HL-60 (cell line): ENCODE data around the gene EDNRA.

Source experiments
- DNase-seq, 2 experiments: peaks; one replicate each; pipeline ENCODE4 v3.0.0-alpha.2; 2010 to 2020; ENCODE audit warnings: low read depth in 1 of 2, low spot score in 1 of 2
- H3K27ac ChIP-seq: fragments of 250-450 bp; sonication (Bioruptor Pico); replicated peaks from 2 replicates; pipeline ENCODE4 v1.5.1; 2020; ENCODE audit warnings: mild to moderate bottlenecking, moderate library complexity
- H3K27me3 ChIP-seq: fragments of 250-450 bp; sonication (Bioruptor Pico); 2 replicates; pipeline ENCODE4 v1.5.1; 2021; ENCODE audit warnings: mild to moderate bottlenecking, moderate library complexity; ENCODE audit not compliant: insufficient read depth, poor library complexity, severe bottlenecking
- H3K4me3 ChIP-seq: replicated peaks from 2 replicates; pipeline ENCODE4 v1.5.1; 2011; ENCODE audit warnings: mild to moderate bottlenecking, control low read depth, low read length; ENCODE audit not compliant: insufficient read depth
- CTCF ChIP-seq: IDR thresholded peaks from one replicate; pipeline ENCODE4 v1.5.1; 2011; ENCODE audit warnings: low read length, control low read depth, inconsistent platforms; ENCODE audit not compliant: insufficient read depth
- GABPA ChIP-seq: IDR thresholded peaks from 2 replicates; pipeline ENCODE4 v1.6.1; 2012; ENCODE audit warnings: low read depth
- POLR2AphosphoS5 ChIP-seq: IDR thresholded peaks from 2 replicates; pipeline ENCODE4 v1.6.1; 2012; ENCODE audit warnings: low read depth
- REST ChIP-seq: IDR thresholded peaks from 2 replicates; pipeline ENCODE4 v1.6.1; 2012; ENCODE audit warnings: low read depth; ENCODE audit not compliant: insufficient replicate concordance
- SPI1 ChIP-seq: IDR thresholded peaks from 2 replicates; pipeline ENCODE4 v1.6.1; 2012; ENCODE audit warnings: low read depth, mild to moderate bottlenecking, borderline replicate concordance

EDNRA gene

GRCh38 chr4:147530134-147530533 is 49.2 kb downstream of the EDNRA start:
- DNase-seq = no peak
- Histone ChIP-seq H3K4me3 (no peak overlapping the region), H3K27ac (no peak overlapping the region), H3K27me3 (peaks cover 2% of the 10 kb centered on the region)
- TF ChIP-seq REST = no peak
- TF ChIP-seq POLR2AphosphoS5 = no peak
- no peak for TF ChIP-seq SPI1
- no peak for TF ChIP-seq GABPA
- no peak for TF ChIP-seq CTCF

- TF ChIP-seq SPI1 (no peak), REST (no peak), POLR2AphosphoS5 (no peak), GABPA (no peak), CTCF (no peak)
- no peak overlapping the region for H3K4me3 ChIP-seq
- peaks cover 2% of the 10 kb centered on the region for H3K27me3 ChIP-seq
- H3K27ac ChIP-seq = no peak overlapping the region
- DNase-seq = no peak
These were observed 49.8 kb downstream of the EDNRA start for GRCh38 chr4:147530723-147531122.

GRCh38 chr4:147532896-147533295 is 52.0 kb downstream of the EDNRA start:
- TF ChIP-seq REST = no peak
- no peak for TF ChIP-seq SPI1
- TF ChIP-seq CTCF = no peak
- no peak for TF ChIP-seq POLR2AphosphoS5
- TF ChIP-seq GABPA = no peak
- no peak for DNase-seq
- no peak overlapping the region for H3K27ac ChIP-seq
- H3K27me3 ChIP-seq = no peaks in the 10 kb centered on the region
- H3K4me3 ChIP-seq = no peak overlapping the region
